GM18520 (cell line): ENCODE data around the gene PEAK1.
"Not testable (repeated sequence)": the region's sequence is repeated elsewhere in the genome, so short reads cannot be mapped to it uniquely, and the experiment has no call there.

ENCODE experiments used
- ATAC-seq: cut with Tn5 transposase; IDR thresholded peaks from one replicate; pipeline ENCODE4 v1.9.1; 2021; ENCODE audit not compliant: unreplicated experiment

PEAK1 gene

GRCh38 chr15:77311618-77312398, 108.1 kb downstream of the PEAK1 start:
- ATAC-seq, result no peak

DNA sequence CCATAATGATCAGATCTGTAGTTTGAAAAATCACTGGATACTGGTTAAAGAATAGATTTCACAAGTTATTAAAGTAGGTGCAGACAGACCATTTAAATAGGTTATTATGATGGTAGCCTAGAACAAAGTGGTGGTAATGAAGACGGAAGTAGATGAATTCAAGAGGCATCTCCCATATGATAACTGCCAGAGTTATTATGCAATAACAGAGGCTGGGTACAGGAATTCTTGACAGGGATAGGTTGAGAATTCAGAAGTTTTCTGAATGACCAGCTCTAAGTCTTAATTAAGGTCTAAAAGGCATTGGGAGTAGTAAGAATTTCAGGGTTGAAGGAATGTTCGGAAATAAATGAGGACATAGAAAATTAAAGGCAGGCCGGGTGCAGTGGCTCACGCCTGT, 108.9 kb downstream of the PEAK1 start:
- no peak for ATAC-seq

DNA sequence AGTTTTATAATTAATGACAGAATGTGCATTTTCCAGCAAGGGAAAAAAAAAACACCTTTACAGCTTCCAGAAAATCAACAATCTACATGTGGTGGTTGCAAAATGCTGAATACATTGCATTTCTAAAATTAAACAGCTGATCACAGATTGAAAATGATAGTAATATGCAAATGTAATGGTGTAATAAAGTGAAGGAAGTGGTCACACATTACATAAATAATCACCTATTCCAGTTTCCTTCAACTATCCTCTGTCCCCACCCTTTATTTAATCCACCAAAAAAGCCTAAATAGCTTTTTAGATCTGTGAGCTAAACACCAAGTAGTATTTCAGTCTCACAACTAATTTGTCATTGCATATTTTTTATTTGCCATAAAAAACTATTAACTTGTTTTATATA, 110.5 kb downstream of the PEAK1 start:
- no peak for ATAC-seq

GRCh38 chr15:77305953-77306352, 114.0 kb downstream of the PEAK1 start:
- ATAC-seq, result no peak

DNA sequence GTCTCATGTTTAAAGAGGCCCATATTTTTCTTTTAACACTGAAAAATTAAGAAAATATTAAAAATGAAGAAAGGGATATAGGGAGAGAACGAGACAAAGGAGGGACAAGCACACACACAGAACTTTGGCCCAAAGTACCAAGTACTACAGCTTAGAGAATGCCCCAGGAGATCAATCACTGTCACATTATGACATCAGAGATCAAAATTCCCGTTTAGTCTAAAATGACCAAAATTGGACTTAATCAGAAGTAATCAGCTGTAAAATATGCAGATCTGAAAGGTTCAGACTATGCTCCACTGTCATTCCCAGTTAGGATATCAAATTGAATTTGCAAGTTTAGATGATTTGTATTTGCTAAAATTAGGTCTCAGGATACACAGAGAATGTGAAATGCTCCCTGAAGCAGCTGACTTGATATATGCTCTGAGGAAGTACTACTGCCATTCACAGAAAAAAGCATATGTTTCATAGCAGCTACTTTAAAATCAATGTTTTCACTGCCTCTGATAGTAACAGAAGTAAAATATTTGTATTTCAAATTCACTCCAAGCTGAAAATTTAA, 123.0 kb downstream of the PEAK1 start:
- ATAC-seq, result no peak

DNA sequence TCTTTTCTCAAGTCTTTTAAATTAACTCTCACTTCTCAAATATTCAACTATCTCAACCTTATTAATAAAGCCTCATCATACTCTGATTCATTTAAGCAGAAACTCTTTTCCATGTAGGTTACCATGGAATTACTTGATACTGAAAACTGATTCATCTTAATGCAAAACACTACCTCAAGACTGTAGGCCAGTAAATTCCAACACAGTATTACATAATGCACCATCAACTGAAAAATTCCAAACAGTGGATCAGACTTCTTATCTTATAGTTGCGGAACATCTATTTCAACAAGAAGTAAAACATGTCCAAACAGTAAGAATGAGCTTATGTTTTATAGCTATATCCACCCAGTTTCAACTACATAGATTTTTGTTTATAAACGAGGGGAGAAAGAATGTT, 124.5 kb downstream of the PEAK1 start:
- no peak for ATAC-seq

DNA sequence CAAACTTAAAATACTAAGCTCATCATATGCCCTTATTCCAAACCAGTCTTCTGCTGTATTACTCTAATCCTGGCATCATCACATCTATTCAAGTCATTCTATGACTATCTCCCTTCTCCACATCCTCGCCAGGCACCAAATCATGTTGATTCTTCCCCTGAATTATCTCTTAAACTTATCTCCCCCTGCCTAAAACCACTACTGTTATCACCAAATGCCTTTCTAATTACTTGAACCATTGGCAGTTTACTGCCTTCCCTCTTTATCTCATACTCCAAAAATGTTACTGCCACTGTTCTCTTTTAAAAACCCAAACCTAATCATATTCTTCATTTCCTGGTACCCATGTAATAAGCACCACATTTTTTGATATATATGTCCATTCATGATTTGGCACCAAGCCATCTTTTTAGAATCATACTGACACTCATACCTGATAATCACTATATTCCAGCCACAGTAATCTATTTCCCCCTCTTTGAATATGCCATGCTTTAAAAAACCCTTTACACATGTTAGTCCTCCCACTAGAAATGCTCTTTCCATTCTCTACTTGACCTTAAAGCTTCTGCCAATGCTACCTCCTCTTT, 126.8 kb downstream of the PEAK1 start:
- no peak for ATAC-seq

DNA sequence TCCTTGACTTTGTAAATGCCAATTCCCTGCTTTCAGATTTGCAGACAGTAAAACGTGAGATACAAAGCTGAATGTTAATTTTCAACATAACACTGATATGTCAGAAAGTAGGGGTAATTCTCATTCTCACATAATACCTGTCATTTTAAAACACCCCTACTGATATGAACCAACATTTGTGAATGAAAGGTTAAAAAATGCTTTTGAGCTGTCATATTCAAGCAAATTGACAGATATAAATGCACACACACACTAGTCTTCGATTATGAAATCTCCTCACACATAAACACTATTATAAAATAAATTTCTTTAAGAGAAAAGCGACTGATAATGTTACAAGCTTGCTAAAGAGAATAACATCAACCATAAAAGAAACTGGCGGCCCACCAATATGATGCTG, 128.8 kb downstream of the PEAK1 start:
- no peak for ATAC-seq

DNA sequence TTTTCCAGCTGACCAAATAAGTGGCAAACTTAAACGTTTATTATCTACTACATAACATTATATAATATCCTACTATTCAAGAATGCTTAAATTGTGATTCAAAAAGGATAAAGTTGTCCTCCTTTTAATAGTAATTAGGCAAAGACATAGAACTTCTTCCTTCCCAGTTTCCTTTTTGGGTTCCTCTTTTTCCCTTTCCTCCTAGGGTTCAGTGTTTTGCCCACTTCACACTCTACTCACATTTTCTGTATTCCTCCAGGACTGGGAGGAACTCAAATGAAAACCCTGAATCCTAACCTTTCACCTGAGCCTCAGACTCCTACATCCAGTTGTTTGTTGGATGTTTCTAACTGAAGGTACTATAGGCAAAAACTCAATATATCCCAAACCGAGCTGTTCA, 132.5 kb downstream of the PEAK1 start:
- no peak for ATAC-seq

- ATAC-seq, result no peak
These were observed 134.6 kb downstream of the PEAK1 start for GRCh38 chr15:77285057-77285997.

DNA sequence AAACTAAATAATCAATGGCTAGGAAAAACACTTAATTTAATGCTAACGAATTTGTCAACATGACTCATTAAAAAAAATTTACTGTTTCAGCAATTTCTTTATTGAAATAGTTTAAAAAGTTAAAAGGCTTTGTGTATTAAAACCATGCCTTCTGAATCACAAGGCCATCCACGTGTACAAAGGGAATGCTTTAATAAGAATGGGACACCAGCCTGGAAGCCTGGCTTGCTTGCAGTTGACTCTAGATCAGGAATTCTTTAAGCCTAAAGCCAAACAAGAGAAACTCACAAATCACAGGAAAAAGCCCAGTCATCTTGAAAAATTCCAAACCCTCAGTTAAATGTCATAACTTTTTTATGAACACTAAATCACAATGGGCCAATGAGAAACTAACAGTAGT, 137.6 kb downstream of the PEAK1 start:
- ATAC-seq, result no peak

GRCh38 chr15:77276943-77277342, 143.0 kb downstream of the PEAK1 start:
- ATAC-seq, result no peak

DNA sequence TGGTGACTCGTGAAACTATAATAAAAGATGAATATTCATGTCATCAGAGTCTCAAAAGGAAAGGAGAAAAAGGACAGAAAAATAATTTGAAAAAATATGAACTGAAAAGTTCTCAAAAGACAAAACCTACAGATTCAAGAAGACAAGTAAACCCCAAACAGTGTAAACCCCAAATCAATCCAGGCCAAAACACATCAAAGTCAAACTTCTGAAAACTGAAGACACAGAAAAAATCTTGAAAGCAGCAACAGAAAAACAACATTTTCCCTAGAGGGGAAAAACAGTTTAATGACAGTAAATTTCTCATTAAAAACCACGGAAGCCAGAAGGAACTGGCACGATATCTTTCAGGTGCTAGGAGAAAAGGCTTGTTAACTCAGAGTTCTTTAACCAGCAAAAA, 143.8 kb downstream of the PEAK1 start:
- no peak for ATAC-seq

GRCh38 chr15:77273136-77273535, 146.8 kb downstream of the PEAK1 start:
- ATAC-seq, result not testable (repeated sequence)

DNA sequence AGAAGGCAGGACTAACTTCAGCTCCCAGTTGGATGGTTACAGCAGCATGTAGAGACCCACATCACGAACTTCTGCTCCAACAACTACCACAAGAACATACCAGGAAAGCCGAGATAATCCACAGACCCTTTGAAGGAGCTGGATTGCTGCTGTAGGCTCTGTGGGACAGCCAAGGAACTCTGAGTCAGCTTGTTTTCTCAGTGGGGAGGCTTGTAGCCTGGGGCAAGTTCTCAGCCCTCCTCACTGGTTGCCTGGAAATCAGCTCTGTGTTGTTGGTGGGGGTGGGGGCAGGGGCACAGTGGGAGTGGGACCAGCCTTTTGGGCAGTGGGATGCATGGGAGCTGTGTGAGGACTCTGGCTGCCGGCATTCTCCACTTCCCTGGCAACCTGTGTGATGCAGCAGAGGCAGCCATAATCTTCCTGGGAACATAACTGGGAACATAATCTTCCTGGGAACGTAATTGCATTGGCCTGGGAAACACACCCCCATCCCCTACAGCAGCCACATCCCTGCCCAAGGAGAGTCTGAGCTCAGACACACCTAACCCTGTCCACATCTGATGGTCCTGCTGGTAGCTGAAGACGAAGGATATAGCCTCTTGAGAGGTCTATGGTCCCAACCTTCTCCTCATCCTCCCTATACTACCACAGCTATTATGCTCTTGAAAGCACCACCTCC, 153.1 kb downstream of the PEAK1 start:
- ATAC-seq, result no peak

- no peak for ATAC-seq
These were observed 164.5 kb downstream of the PEAK1 start for GRCh38 chr15:77255385-77255784.

- no peak for ATAC-seq
These were observed 168.2 kb downstream of the PEAK1 start for GRCh38 chr15:77251662-77252061.

GRCh38 chr15:77247116-77247515, 172.8 kb downstream of the PEAK1 start:
- no peak for ATAC-seq

- no peak for ATAC-seq
These were observed 176.0 kb downstream of the PEAK1 start for GRCh38 chr15:77243716-77244401.

- ATAC-seq, result no peak
These were observed 176.8 kb downstream of the PEAK1 start for GRCh38 chr15:77243135-77243534.
